Femur (tissue), 1 donor: ENCODE measurements around the gene PRKAG2.

Experiments
- DNase-seq: peaks from one replicate; pipeline ENCODE4 v3.0.0-alpha.2; 2017

Gene PRKAG2

GRCh38 chr7:151864081-151864480 lies 12.8 kb downstream of the PRKAG2 start:
- DNase-seq = no peak

- no peak for DNase-seq
Observed at GRCh38 chr7:151863386-151864079, 13.4 kb downstream of the PRKAG2 start.

GRCh38 chr7:151862606-151863381 lies 14.1 kb downstream of the PRKAG2 start:
- no peak for DNase-seq

- no peak for DNase-seq
Observed at GRCh38 chr7:151861881-151862280, 15.0 kb downstream of the PRKAG2 start.

- no peak for DNase-seq
Observed at GRCh38 chr7:151860771-151861170, 16.1 kb downstream of the PRKAG2 start.

GRCh38 chr7:151859948-151860685 lies 16.8 kb downstream of the PRKAG2 start:
- no peak for DNase-seq

- DNase-seq = no peak
Observed at GRCh38 chr7:151859111-151859947, 17.6 kb downstream of the PRKAG2 start.

GRCh38 chr7:151858456-151858855 lies 18.5 kb downstream of the PRKAG2 start:
- no peak for DNase-seq

- no peak for DNase-seq
Observed at GRCh38 chr7:151857866-151858450, 19.0 kb downstream of the PRKAG2 start.

GRCh38 chr7:151857412-151857811 lies 19.5 kb downstream of the PRKAG2 start:
- no peak for DNase-seq

- DNase-seq = no peak
Observed at GRCh38 chr7:151856516-151856915, 20.4 kb downstream of the PRKAG2 start.

GRCh38 chr7:151856098-151856497 lies 20.8 kb downstream of the PRKAG2 start:
- no peak for DNase-seq

GRCh38 chr7:151854720-151855071 lies 22.2 kb downstream of the PRKAG2 start:
- DNase-seq = no peak

GRCh38 chr7:151853896-151854719 lies 22.8 kb downstream of the PRKAG2 start:
- no peak for DNase-seq

- DNase-seq = no peak
Observed at GRCh38 chr7:151852486-151853396, 24.2 kb downstream of the PRKAG2 start.

GRCh38 chr7:151851782-151852181 lies 25.1 kb downstream of the PRKAG2 start:
- no peak for DNase-seq

GRCh38 chr7:151851145-151851751 lies 25.7 kb downstream of the PRKAG2 start:
- peak; percentile 52 for DNase-seq

- DNase-seq = no peak
Observed at GRCh38 chr7:151850491-151851124, 26.3 kb downstream of the PRKAG2 start.

GRCh38 chr7:151849879-151850260 lies 27.0 kb downstream of the PRKAG2 start:
- DNase-seq = no peak
